ENCODE data around the gene CAMK2A. TPM values are rescaled to one million over a fixed set of nuclear protein-coding genes. Genes with fewer than 3 reads are reported as not detected.

CAMK2A gene
- total and polyA plus RNA-seq, 2 donors (not counting 3 experiments of a cell fraction or from before 2014, with no cell fraction given) = not detected

- no peak for TF ChIP-seq POLR2AphosphoS5 (IDR thresholded peaks at IDR 0.05; ENCODE audit: insufficient read depth, low read depth, low read length)
- TF ChIP-seq FOS (IDR thresholded peaks at IDR 0.05; ENCODE audit: borderline replicate concordance, insufficient read depth, low read length) = no peak
- no peak for TF ChIP-seq GATA2 (IDR thresholded peaks at IDR 0.05; ENCODE audit: insufficient read depth, insufficient read length, low read depth, low read length)
- no peak for TF ChIP-seq POLR2A (IDR thresholded peaks at IDR 0.05; ENCODE audit: low read depth, low read length)
- TF ChIP-seq JUN (IDR thresholded peaks at IDR 0.05; ENCODE audit: borderline replicate concordance, insufficient read depth, insufficient read length, low read depth) = no peak
- TF ChIP-seq EZH2 (IDR thresholded peaks at IDR 0.05; ENCODE audit: borderline replicate concordance, low read depth, low read length, severe bottlenecking) = no peak
- TF ChIP-seq MAX (IDR thresholded peaks at IDR 0.05; ENCODE audit: insufficient read depth, insufficient read length) = no peak
- no peak for TF ChIP-seq CTCF (IDR thresholded peaks at IDR 0.05; ENCODE audit: extremely low read depth in 1 of 2, insufficient read depth in 1 of 2, low read depth in 1 of 2, low read length in 2 of 2)
- no peak for TF ChIP-seq MYC (IDR thresholded peaks at IDR 0.05; ENCODE audit: low read depth, low read length)
- Histone ChIP-seq H3K79me2 (ENCODE audit: control insufficient read depth, insufficient read depth, low read length) (no peaks in the 10 kb centered on the region), H3K27ac (ENCODE audit: insufficient read depth, low read depth, low read length) (no peak overlapping the region), H3K9ac (replicated peaks; ENCODE audit: extremely low read depth, insufficient read depth, low read length) (no peak overlapping the region), H3K4me3 (replicated peaks in 1 of 3; ENCODE audit: insufficient read depth in 1 of 3, low read depth in 1 of 3, low read length in 3 of 3) (no peak overlapping the region), H3K9me1 (replicated peaks; ENCODE audit: control insufficient read depth, extremely low read depth, insufficient read depth, low read length) (no peaks in the 10 kb centered on the region), H4K20me1 (replicated peaks; ENCODE audit: control insufficient read depth, extremely low read depth, insufficient read depth, low read length) (no peaks in the 10 kb centered on the region), H3K4me1 (ENCODE audit: control insufficient read depth, extremely low read depth, insufficient read depth, low read length) (peaks cover 4% of the 10 kb centered on the region), H3K4me2 (ENCODE audit: insufficient read depth, low read length) (no peak overlapping the region), H3K9me3 (replicated peaks; ENCODE audit: control insufficient read depth, insufficient read depth, low read length) (no peaks in the 10 kb centered on the region), H3K27me3 (ENCODE audit: control insufficient read depth in 2 of 2, insufficient read depth in 2 of 2, low read length in 2 of 2) (peaks cover 2 to 6% of the 10 kb centered on the region in 2 experiments), H3K36me3 (ENCODE audit: control insufficient read depth in 2 of 2, extremely low read depth in 1 of 2, insufficient read depth in 2 of 2, low read length in 2 of 2) (no peaks in the 10 kb centered on the region), H2AFZ (ENCODE audit: low read depth, low read length) (no peak overlapping the region)
- dilution Hi-C loops (cut with MboI; ENCODE audit: extremely low pct_ligation_motif_present, low sequenced_read_pairs) = no loop called here
- intact Hi-C loops (cut with micrococcal nuclease) = no loop called here
- ChIA-PET CTCF (no interaction called here), POLR2A (no interaction called here)
- FAIRE-seq (no peak), DNase-seq (ENCODE audit: low read depth, low spot score) (no peak)
- no TSS peak for BruUV-seq (replicated peaks)
Measured at GRCh38 chr5:150326707-150327106, 37.1 kb upstream of the CAMK2A start.

All from endothelial cell of umbilical vein (primary cell).